H9 (cell line): ENCODE results near the gene WDR70. TPM values are rescaled to one million over a fixed set of nuclear protein-coding genes. Genes with fewer than 3 reads are reported as not detected.

Experiments
- DNase-seq: peaks from one replicate; pipeline ENCODE4 v3.0.0-alpha.2; 2017
- H2AFZ ChIP-seq: one replicate; pipeline ENCODE4 v1.6.1; 2013; ENCODE audit warnings: mild to moderate bottlenecking, low read length, control low read depth, moderate library complexity
- H2AK5ac ChIP-seq: 2 replicates; pipeline ENCODE4 v1.6.1; 2013; ENCODE audit warnings: low read length, control low read depth, mixed read lengths; ENCODE audit not compliant: insufficient read length
- H2BK120ac ChIP-seq: one replicate; pipeline ENCODE4 v1.6.1; 2013; ENCODE audit warnings: low read depth, mild to moderate bottlenecking, low read length, control low read depth, inconsistent platforms; ENCODE audit not compliant: poor library complexity, severe bottlenecking
- H2BK12ac ChIP-seq: 2 replicates; pipeline ENCODE4 v1.6.1; 2013; ENCODE audit warnings: low read length, control low read depth, mixed read lengths, low read depth; ENCODE audit not compliant: insufficient read length
- H2BK15ac ChIP-seq: 2 replicates; pipeline ENCODE4 v1.6.1; 2013; ENCODE audit warnings: low read depth, low read length, control low read depth
- H2BK20ac ChIP-seq: one replicate; pipeline ENCODE4 v1.6.1; 2013; ENCODE audit warnings: low read depth, mild to moderate bottlenecking, low read length, control low read depth, inconsistent platforms; ENCODE audit not compliant: poor library complexity, severe bottlenecking
- H2BK5ac ChIP-seq: 2 replicates; pipeline ENCODE4 v1.6.1; 2013; ENCODE audit warnings: low read length, control low read depth, mixed read lengths; ENCODE audit not compliant: insufficient read length
- H3K14ac ChIP-seq: 2 replicates; pipeline ENCODE4 v1.6.1; 2013; ENCODE audit warnings: low read length, control low read depth; ENCODE audit not compliant: insufficient read depth
- H3K18ac ChIP-seq: 2 replicates; pipeline ENCODE4 v1.6.1; 2013; ENCODE audit warnings: low read depth, mild to moderate bottlenecking, mixed read lengths, low read length, control low read depth; ENCODE audit not compliant: insufficient read length
- H3K23ac ChIP-seq: 2 replicates; pipeline ENCODE4 v1.6.1; 2013; ENCODE audit warnings: low read length, control low read depth, mixed read lengths, low read depth; ENCODE audit not compliant: insufficient read length
- H3K23me2 ChIP-seq: 2 replicates; pipeline ENCODE4 v1.6.1; 2013; ENCODE audit warnings: low read depth, mild to moderate bottlenecking, mixed read lengths, low read length, control low read depth; ENCODE audit not compliant: insufficient read length, poor library complexity, severe bottlenecking
- H3K27ac ChIP-seq: 2 replicates; pipeline ENCODE4 v1.5.1; 2013; ENCODE audit warnings: low read length, control low read depth, mixed read lengths, low read depth; ENCODE audit not compliant: insufficient read length
- H3K27me3 ChIP-seq: 2 replicates; pipeline ENCODE4 v1.6.1; 2013; ENCODE audit warnings: low read length, control low read depth, inconsistent platforms; ENCODE audit not compliant: insufficient read depth
- H3K4ac ChIP-seq: 2 replicates; pipeline ENCODE4 v1.6.1; 2013; ENCODE audit warnings: low read depth, mild to moderate bottlenecking, control low read depth, inconsistent platforms, low read length, moderate library complexity
- H3K4me1 ChIP-seq: 2 replicates; pipeline ENCODE4 v1.6.1; 2013; ENCODE audit warnings: low read length, control low read depth, inconsistent platforms; ENCODE audit not compliant: insufficient read depth
- H3K4me2 ChIP-seq: 2 replicates; pipeline ENCODE4 v1.6.1; 2013; ENCODE audit warnings: low read length, control low read depth, mixed read lengths; ENCODE audit not compliant: insufficient read length, insufficient read depth
- H3K56ac ChIP-seq: 2 replicates; pipeline ENCODE4 v1.6.1; 2013; ENCODE audit warnings: low read depth, mild to moderate bottlenecking, mixed read lengths, low read length, control low read depth; ENCODE audit not compliant: insufficient read length
- H3K79me1 ChIP-seq: 2 replicates; pipeline ENCODE4 v1.6.1; 2013; ENCODE audit warnings: low read depth, mild to moderate bottlenecking, moderate library complexity, low read length, control low read depth, inconsistent platforms; ENCODE audit not compliant: insufficient read depth, poor library complexity, severe bottlenecking
- H3K79me2 ChIP-seq: 2 replicates; pipeline ENCODE4 v1.6.1; 2013; ENCODE audit warnings: low read length, control low read depth, inconsistent platforms; ENCODE audit not compliant: insufficient read depth
- H3K9ac ChIP-seq: 2 replicates; pipeline ENCODE4 v1.6.1; 2013; ENCODE audit warnings: low read length, control low read depth, mixed read lengths; ENCODE audit not compliant: insufficient read length; ENCODE audit errors: extremely low read depth
- H3K9me3 ChIP-seq: one replicate; pipeline ENCODE4 v1.6.1; 2013; ENCODE audit warnings: low read depth, low read length, inconsistent platforms; ENCODE audit not compliant: control insufficient read depth
- H3T11ph ChIP-seq: one replicate; pipeline ENCODE4 v1.6.1; 2013; ENCODE audit warnings: mild to moderate bottlenecking, low read length, control low read depth, inconsistent platforms
- H4K20me1 ChIP-seq: one replicate; pipeline ENCODE4 v1.6.1; 2013; ENCODE audit not compliant: control insufficient read depth, insufficient read length, insufficient read depth
- H4K5ac ChIP-seq: 2 replicates; pipeline ENCODE4 v1.6.1; 2013; ENCODE audit warnings: low read depth, mild to moderate bottlenecking, mixed read lengths, low read length, control low read depth; ENCODE audit not compliant: insufficient read length
- H4K8ac ChIP-seq: replicated peaks from 2 replicates; pipeline ENCODE4 v1.6.1; 2013; ENCODE audit warnings: low read length, control low read depth, mixed read lengths, low read depth; ENCODE audit not compliant: insufficient read length
- H4K91ac ChIP-seq: 2 replicates; pipeline ENCODE4 v1.6.1; 2013; ENCODE audit warnings: low read depth, mild to moderate bottlenecking, moderate library complexity, mixed read lengths, low read length, control low read depth; ENCODE audit not compliant: insufficient read length
- H3K27ac Mint-ChIP-seq, 3 experiments: 2 replicates in 2 of 3; 3 replicates in 1 of 3; pipeline ENCODE4 v1.8.0; 2020 to 2021; ENCODE audit warnings: mixed read lengths in 3 of 3, mild to moderate bottlenecking in 1 of 3, moderate library complexity in 1 of 3
- H3K27me3 Mint-ChIP-seq: 2 replicates; pipeline ENCODE4 v1.8.0; 2021; ENCODE audit warnings: low read depth, mild to moderate bottlenecking, moderate library complexity, mixed read lengths
- H3K36me3 Mint-ChIP-seq, 3 experiments: 2 replicates in 2 of 3; 3 replicates in 1 of 3; pipeline ENCODE4 v1.8.0; 2020 to 2021; ENCODE audit warnings: low read depth in 3 of 3, mixed read lengths in 3 of 3; ENCODE audit not compliant: insufficient read depth in 1 of 3
- H3K4me1 Mint-ChIP-seq, 2 experiments: 2 replicates each; pipeline ENCODE4 v1.8.0; 2020; ENCODE audit warnings: mixed read lengths in 2 of 2
- H3K4me3 Mint-ChIP-seq, 2 experiments: 2 replicates in 1 of 2; 3 replicates in 1 of 2; pipeline ENCODE4 v1.8.0; 2020 to 2021; ENCODE audit warnings: mild to moderate bottlenecking in 2 of 2, mixed read lengths in 2 of 2, moderate library complexity in 1 of 2
- H3K9me3 Mint-ChIP-seq, 2 experiments: 2 replicates in 1 of 2; 3 replicates in 1 of 2; pipeline ENCODE4 v1.8.0; 2020; ENCODE audit warnings: mild to moderate bottlenecking in 2 of 2, mixed read lengths in 2 of 2, moderate library complexity in 1 of 2
- WGBS: extraction: QIAGEN DNeasy Blood & Tissue Kit; methylation state at CpG from one replicate; pipeline ENCODE4 v1.1.7; 2013; ENCODE audit warnings: missing lambda C conversion rate, low lambda C conversion rate, mixed read lengths; ENCODE audit not compliant: insufficient read length; ENCODE audit errors: extremely low coverage; 5-methylcytosine and 5-hydroxymethylcytosine counted together
- total RNA-seq: library from RNA; stranded (reverse); gene quantifications from 2 replicates; pipeline ENCODE4 v1.2.1, GENCODE V29; 2021
- TF ChIP-seq, protein P1 (sequence below): fragments of 200-600 bp; sonication (generic); conservative IDR thresholded peaks from 3 replicates; pipeline ENCODE4 v1.8.0; 2021; ENCODE audit warnings: antibody characterized with exemption, mild to moderate bottlenecking

The WDR70 gene
- total RNA-seq, 1 experiment from 2014 or later = 38.1 TPM

DNA sequence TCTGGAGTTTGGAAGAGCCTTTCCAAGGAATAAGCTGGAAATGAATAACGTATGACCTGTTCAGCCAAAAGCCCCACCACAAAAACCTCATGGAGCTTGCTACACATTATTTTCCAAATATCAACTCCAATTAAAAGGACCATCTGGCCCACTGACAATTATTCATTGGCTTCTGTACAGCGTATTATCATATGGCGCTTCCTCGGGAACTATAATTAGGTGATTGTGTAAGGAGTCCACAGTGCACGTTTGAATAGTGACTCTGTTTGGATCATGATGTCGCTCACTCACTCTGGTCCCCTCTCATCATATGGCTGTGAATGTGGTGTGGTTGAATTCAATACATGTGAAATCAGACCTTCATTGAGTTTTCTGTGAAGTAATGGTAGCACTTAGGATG lies 408.6 kb downstream of the WDR70 start:
- Histone ChIP-seq H4K8ac (no peak overlapping the region), H3K27me3 (no peaks in the 10 kb centered on the region), H3K14ac (no peak overlapping the region), H3K23me2 (no peaks in the 10 kb centered on the region), H3K4ac (no peak overlapping the region), H4K20me1 (no peaks in the 10 kb centered on the region), H3T11ph (no peak overlapping the region), H2BK20ac (no peak overlapping the region), H3K56ac (no peak overlapping the region), H3K4me1 (no peaks in the 10 kb centered on the region), H3K27ac (no peak overlapping the region), H4K5ac (no peak overlapping the region), H3K9ac (no peak overlapping the region), H3K79me1 (no peaks in the 10 kb centered on the region), H2BK15ac (no peak overlapping the region), H3K4me2 (no peak overlapping the region), H3K23ac (no peak overlapping the region), H3K9me3 (no peaks in the 10 kb centered on the region), H4K91ac (no peak overlapping the region), H2AFZ (no peak overlapping the region), H2BK120ac (no peak overlapping the region), H2BK5ac (no peak overlapping the region), H2AK5ac (no peak overlapping the region), H3K79me2 (no peaks in the 10 kb centered on the region), H3K18ac (no peak overlapping the region), H2BK12ac (no peak overlapping the region)
- H3K27me3 Mint-ChIP-seq = peaks cover 6% of the 10 kb centered on the region
- DNase-seq = no peak
- H3K27ac Mint-ChIP-seq = no peak overlapping the region
- H3K4me1 Mint-ChIP-seq = peaks cover 10 to 19% of the 10 kb centered on the region in 2 experiments
- H3K4me3 Mint-ChIP-seq = no peak overlapping the region
- TF ChIP-seq, protein P1, sequence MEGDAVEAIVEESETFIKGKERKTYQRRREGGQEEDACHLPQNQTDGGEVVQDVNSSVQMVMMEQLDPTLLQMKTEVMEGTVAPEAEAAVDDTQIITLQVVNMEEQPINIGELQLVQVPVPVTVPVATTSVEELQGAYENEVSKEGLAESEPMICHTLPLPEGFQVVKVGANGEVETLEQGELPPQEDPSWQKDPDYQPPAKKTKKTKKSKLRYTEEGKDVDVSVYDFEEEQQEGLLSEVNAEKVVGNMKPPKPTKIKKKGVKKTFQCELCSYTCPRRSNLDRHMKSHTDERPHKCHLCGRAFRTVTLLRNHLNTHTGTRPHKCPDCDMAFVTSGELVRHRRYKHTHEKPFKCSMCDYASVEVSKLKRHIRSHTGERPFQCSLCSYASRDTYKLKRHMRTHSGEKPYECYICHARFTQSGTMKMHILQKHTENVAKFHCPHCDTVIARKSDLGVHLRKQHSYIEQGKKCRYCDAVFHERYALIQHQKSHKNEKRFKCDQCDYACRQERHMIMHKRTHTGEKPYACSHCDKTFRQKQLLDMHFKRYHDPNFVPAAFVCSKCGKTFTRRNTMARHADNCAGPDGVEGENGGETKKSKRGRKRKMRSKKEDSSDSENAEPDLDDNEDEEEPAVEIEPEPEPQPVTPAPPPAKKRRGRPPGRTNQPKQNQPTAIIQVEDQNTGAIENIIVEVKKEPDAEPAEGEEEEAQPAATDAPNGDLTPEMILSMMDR = no peak
- H3K36me3 Mint-ChIP-seq = peaks cover 5 to 15% (median 12%) of the 10 kb centered on the region in 3 experiments; a peak in 6 of 7 replicates
- peaks cover 17 to 28% of the 10 kb centered on the region in 2 experiments for H3K9me3 Mint-ChIP-seq
- no CpG with 5 or more reads among the region's 6 CpGs for WGBS
